ENCODE data around the gene KCNAB2. TPM values are rescaled to one million over a fixed set of nuclear protein-coding genes. Genes with fewer than 3 reads are reported as not detected.

Gene KCNAB2
- polyA plus RNA-seq, 1 of the 3 experiments (the other 2 are of a cell fraction) = 7.6 TPM

GRCh38 chr1:6059866-6060265, 14.2 kb downstream of the KCNAB2 start:
- Histone ChIP-seq H3K79me2 (ENCODE audit: insufficient read depth) (no peaks in the 10 kb centered on the region), H2AFZ (ENCODE audit: low read depth) (no peak overlapping the region), H3K9me3 (no peaks in the 10 kb centered on the region), H3K4me3 (ENCODE audit: low read depth in 2 of 2, low read length in 1 of 2) (no peak overlapping the region), H3K27me3 (ENCODE audit: insufficient read depth) (no peaks in the 10 kb centered on the region), H3K36me3 (replicated peaks in 1 of 2; ENCODE audit: control insufficient read depth in 1 of 2, insufficient read depth in 2 of 2, low read length in 1 of 2) (no peaks in the 10 kb centered on the region), H3K4me2 (no peak overlapping the region), H3F3A (replicated peaks; ENCODE audit: insufficient read depth) (no peaks in the 10 kb centered on the region), H4K20me1 (ENCODE audit: insufficient read depth) (no peaks in the 10 kb centered on the region), H3K4me1 (ENCODE audit: control insufficient read depth in 1 of 2, insufficient read depth in 2 of 2, low read depth in 1 of 2, low read length in 1 of 2) (peaks cover 0 to 35% of the 10 kb centered on the region in 2 experiments; a peak in 1 of 4 replicates), H3K9ac (no peak overlapping the region), H3K9me2 (no peaks in the 10 kb centered on the region), H3K27ac (ENCODE audit: low read depth in 2 of 2, low read length in 1 of 2) (peak overlapping the region in 1 of 2 experiments; percentile 13; a peak in 1 of 4 replicates)
- ChIA-PET CTCF (interaction anchor here (1.0 to 1.9 kb wide), 2 partner anchors 24 to 40 kb away, joined by 4 to 7 read pairs; no protein-coding TSS in a partner anchor), POLR2A (interaction anchor here (1.6 kb wide), 1 partner anchor 12 kb away, joined by 4 read pairs; no protein-coding TSS in a partner anchor)
- no peak for TF ChIP-seq FOXM1 (IDR thresholded peaks at IDR 0.05; ENCODE audit: low read depth)
- no peak for TF ChIP-seq EP300 (IDR thresholded peaks at IDR 0.05; ENCODE audit: borderline replicate concordance in 1 of 2, low read depth in 1 of 2, low read length in 1 of 2)
- TF ChIP-seq GATA2 (CRISPR knock-in tag; IDR thresholded peaks at IDR 0.05) = no peak
- TF ChIP-seq, protein P1, sequence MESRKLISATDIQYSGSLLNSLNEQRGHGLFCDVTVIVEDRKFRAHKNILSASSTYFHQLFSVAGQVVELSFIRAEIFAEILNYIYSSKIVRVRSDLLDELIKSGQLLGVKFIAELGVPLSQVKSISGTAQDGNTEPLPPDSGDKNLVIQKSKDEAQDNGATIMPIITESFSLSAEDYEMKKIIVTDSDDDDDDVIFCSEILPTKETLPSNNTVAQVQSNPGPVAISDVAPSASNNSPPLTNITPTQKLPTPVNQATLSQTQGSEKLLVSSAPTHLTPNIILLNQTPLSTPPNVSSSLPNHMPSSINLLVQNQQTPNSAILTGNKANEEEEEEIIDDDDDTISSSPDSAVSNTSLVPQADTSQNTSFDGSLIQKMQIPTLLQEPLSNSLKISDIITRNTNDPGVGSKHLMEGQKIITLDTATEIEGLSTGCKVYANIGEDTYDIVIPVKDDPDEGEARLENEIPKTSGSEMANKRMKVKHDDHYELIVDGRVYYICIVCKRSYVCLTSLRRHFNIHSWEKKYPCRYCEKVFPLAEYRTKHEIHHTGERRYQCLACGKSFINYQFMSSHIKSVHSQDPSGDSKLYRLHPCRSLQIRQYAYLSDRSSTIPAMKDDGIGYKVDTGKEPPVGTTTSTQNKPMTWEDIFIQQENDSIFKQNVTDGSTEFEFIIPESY (IDR thresholded peaks at IDR 0.05; ENCODE audit: borderline replicate concordance, low read depth) = no peak
- no peak for TF ChIP-seq NRF1 (IDR thresholded peaks at IDR 0.05; ENCODE audit: low read depth, low read length)
- TF ChIP-seq RAD21 (IDR thresholded peaks at IDR 0.05; ENCODE audit: low read length) = no peak
- TF ChIP-seq MEF2A (IDR thresholded peaks at IDR 0.05; ENCODE audit: borderline replicate concordance, low read depth) = no peak
- no peak for TF ChIP-seq TEAD4 (IDR thresholded peaks at IDR 0.05; ENCODE audit: borderline replicate concordance, insufficient read depth)
- TF ChIP-seq CHD2 (IDR thresholded peaks at IDR 0.05; ENCODE audit: low read length, partially characterized antibody) = no peak
- TF ChIP-seq NFIC (IDR thresholded peaks at IDR 0.05; ENCODE audit: borderline replicate concordance) = no peak
- TF ChIP-seq, protein P2, sequence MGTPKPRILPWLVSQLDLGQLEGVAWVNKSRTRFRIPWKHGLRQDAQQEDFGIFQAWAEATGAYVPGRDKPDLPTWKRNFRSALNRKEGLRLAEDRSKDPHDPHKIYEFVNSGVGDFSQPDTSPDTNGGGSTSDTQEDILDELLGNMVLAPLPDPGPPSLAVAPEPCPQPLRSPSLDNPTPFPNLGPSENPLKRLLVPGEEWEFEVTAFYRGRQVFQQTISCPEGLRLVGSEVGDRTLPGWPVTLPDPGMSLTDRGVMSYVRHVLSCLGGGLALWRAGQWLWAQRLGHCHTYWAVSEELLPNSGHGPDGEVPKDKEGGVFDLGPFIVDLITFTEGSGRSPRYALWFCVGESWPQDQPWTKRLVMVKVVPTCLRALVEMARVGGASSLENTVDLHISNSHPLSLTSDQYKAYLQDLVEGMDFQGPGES (IDR thresholded peaks at IDR 0.05; ENCODE audit: low read depth, low read length) = no peak
- DNase-seq = no peak
- WGBS (ENCODE audit: low lambda C conversion rate) = 76% methylated on average over 8 of the region's 9 CpGs

- no peak overlapping the region for H3K9ac ChIP-seq
- no peaks in the 10 kb centered on the region for H3K36me3 ChIP-seq (replicated peaks in 1 of 2; ENCODE audit: control insufficient read depth in 1 of 2, insufficient read depth in 2 of 2, low read length in 1 of 2)
- no peaks in the 10 kb centered on the region for H4K20me1 ChIP-seq (ENCODE audit: insufficient read depth)
- ChIA-PET POLR2A (no interaction called here), CTCF (interaction anchor here (0.6 to 2.0 kb wide), 6 partner anchors 10 to 375 kb away, joined by 3 to 8 read pairs (median 4); no protein-coding TSS in a partner anchor)
- no peak overlapping the region for H3K27ac ChIP-seq (ENCODE audit: low read depth in 2 of 2, low read length in 1 of 2)
- H3K9me2 ChIP-seq = no peaks in the 10 kb centered on the region
- H3K4me3 ChIP-seq (ENCODE audit: low read depth in 2 of 2, low read length in 1 of 2) = no peak overlapping the region
- no peaks in the 10 kb centered on the region for H3F3A ChIP-seq (replicated peaks; ENCODE audit: insufficient read depth)
- H3K4me2 ChIP-seq = no peak overlapping the region
- peaks cover 0 to 52% of the 10 kb centered on the region in 2 experiments; a peak in 1 of 4 replicates for H3K4me1 ChIP-seq (ENCODE audit: control insufficient read depth in 1 of 2, insufficient read depth in 2 of 2, low read depth in 1 of 2, low read length in 1 of 2)
- DNase-seq = no peak
- no peaks in the 10 kb centered on the region for H3K27me3 ChIP-seq (ENCODE audit: insufficient read depth)
- WGBS (ENCODE audit: low lambda C conversion rate) = 79% methylated on average over 6 of the region's 6 CpGs
- H3K79me2 ChIP-seq (ENCODE audit: insufficient read depth) = no peaks in the 10 kb centered on the region
- H2AFZ ChIP-seq (ENCODE audit: low read depth) = no peak overlapping the region
- no peaks in the 10 kb centered on the region for H3K9me3 ChIP-seq
- TF ChIP-seq TEAD4 (IDR thresholded peaks at IDR 0.05; ENCODE audit: borderline replicate concordance, insufficient read depth) (no peak), GATA2 (CRISPR knock-in tag; IDR thresholded peaks at IDR 0.05) (no peak), MXI1 (IDR thresholded peaks at IDR 0.05; ENCODE audit: low read depth, low read length) (no peak), ELF1 (IDR thresholded peaks at IDR 0.05) (no peak), SIN3A (IDR thresholded peaks at IDR 0.05; ENCODE audit: borderline replicate concordance, low read depth, low read length) (no peak)
- TF ChIP-seq, protein P3, sequence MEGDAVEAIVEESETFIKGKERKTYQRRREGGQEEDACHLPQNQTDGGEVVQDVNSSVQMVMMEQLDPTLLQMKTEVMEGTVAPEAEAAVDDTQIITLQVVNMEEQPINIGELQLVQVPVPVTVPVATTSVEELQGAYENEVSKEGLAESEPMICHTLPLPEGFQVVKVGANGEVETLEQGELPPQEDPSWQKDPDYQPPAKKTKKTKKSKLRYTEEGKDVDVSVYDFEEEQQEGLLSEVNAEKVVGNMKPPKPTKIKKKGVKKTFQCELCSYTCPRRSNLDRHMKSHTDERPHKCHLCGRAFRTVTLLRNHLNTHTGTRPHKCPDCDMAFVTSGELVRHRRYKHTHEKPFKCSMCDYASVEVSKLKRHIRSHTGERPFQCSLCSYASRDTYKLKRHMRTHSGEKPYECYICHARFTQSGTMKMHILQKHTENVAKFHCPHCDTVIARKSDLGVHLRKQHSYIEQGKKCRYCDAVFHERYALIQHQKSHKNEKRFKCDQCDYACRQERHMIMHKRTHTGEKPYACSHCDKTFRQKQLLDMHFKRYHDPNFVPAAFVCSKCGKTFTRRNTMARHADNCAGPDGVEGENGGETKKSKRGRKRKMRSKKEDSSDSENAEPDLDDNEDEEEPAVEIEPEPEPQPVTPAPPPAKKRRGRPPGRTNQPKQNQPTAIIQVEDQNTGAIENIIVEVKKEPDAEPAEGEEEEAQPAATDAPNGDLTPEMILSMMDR (IDR thresholded peaks at IDR 0.05) = no peak
- TF ChIP-seq, protein P4, sequence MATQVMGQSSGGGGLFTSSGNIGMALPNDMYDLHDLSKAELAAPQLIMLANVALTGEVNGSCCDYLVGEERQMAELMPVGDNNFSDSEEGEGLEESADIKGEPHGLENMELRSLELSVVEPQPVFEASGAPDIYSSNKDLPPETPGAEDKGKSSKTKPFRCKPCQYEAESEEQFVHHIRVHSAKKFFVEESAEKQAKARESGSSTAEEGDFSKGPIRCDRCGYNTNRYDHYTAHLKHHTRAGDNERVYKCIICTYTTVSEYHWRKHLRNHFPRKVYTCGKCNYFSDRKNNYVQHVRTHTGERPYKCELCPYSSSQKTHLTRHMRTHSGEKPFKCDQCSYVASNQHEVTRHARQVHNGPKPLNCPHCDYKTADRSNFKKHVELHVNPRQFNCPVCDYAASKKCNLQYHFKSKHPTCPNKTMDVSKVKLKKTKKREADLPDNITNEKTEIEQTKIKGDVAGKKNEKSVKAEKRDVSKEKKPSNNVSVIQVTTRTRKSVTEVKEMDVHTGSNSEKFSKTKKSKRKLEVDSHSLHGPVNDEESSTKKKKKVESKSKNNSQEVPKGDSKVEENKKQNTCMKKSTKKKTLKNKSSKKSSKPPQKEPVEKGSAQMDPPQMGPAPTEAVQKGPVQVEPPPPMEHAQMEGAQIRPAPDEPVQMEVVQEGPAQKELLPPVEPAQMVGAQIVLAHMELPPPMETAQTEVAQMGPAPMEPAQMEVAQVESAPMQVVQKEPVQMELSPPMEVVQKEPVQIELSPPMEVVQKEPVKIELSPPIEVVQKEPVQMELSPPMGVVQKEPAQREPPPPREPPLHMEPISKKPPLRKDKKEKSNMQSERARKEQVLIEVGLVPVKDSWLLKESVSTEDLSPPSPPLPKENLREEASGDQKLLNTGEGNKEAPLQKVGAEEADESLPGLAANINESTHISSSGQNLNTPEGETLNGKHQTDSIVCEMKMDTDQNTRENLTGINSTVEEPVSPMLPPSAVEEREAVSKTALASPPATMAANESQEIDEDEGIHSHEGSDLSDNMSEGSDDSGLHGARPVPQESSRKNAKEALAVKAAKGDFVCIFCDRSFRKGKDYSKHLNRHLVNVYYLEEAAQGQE (IDR thresholded peaks at IDR 0.05; ENCODE audit: low read depth, low read length) = no peak
- TF ChIP-seq, protein P1 (IDR thresholded peaks at IDR 0.05; ENCODE audit: borderline replicate concordance, low read depth) = no peak
These were observed 17.0 kb downstream of the KCNAB2 start for GRCh38 chr1:6062670-6063069.
